Mesothelial cell of epicardium (in vitro differentiated cells): ENCODE results near the gene EIF6. TPM values are rescaled to one million over a fixed set of nuclear protein-coding genes. Genes with fewer than 3 reads are reported as not detected.

Experiments
- DNase-seq, 2 experiments: peaks; one replicate each; pipeline ENCODE4 v3.0.0; 2021; ENCODE audit warnings: low spot score in 2 of 2; ENCODE audit not compliant: unreplicated experiment in 2 of 2
- H3K27ac Mint-ChIP-seq: 2 replicates; pipeline ENCODE4 v1.8.0; 2021; ENCODE audit warnings: mixed read lengths
- H3K27me3 Mint-ChIP-seq: 2 replicates; pipeline ENCODE4 v1.8.0; 2021; ENCODE audit warnings: low read depth, mixed read lengths
- H3K36me3 Mint-ChIP-seq: 2 replicates; pipeline ENCODE4 v1.8.0; 2021; ENCODE audit warnings: mixed read lengths
- H3K4me1 Mint-ChIP-seq: 2 replicates; pipeline ENCODE4 v1.8.0; 2021; ENCODE audit warnings: mixed read lengths
- H3K4me3 Mint-ChIP-seq: 2 replicates; pipeline ENCODE4 v1.8.0; 2021; ENCODE audit warnings: mild to moderate bottlenecking, moderate library complexity, mixed read lengths
- H3K9me3 Mint-ChIP-seq: 2 replicates; pipeline ENCODE4 v1.8.0; 2021; ENCODE audit warnings: mixed read lengths
- CTCF ChIP-seq: fragments of 200-600 bp; sonication (generic); IDR thresholded peaks from one replicate; pipeline ENCODE4 v1.5.0; 2021; ENCODE audit warnings: antibody characterized with exemption; ENCODE audit not compliant: unreplicated experiment
- total RNA-seq: library from RNA; stranded (reverse); gene quantifications from 3 replicates; pipeline ENCODE4 v1.2.1, GENCODE V29; 2021

Gene EIF6
- total RNA-seq, 1 donor from 2014 or later = 107 TPM

GRCh38 chr20:35328095-35328685 is 43.6 kb upstream of the EIF6 start:
- H3K27ac Mint-ChIP-seq = no peak overlapping the region
- H3K36me3 Mint-ChIP-seq = no peaks in the 10 kb centered on the region
- no peaks in the 10 kb centered on the region for H3K27me3 Mint-ChIP-seq
- peaks cover 7% of the 10 kb centered on the region for H3K4me1 Mint-ChIP-seq
- no peak overlapping the region for H3K4me3 Mint-ChIP-seq
- TF ChIP-seq CTCF = no peak
- DNase-seq = no peak
- no peaks in the 10 kb centered on the region for H3K9me3 Mint-ChIP-seq

DNA sequence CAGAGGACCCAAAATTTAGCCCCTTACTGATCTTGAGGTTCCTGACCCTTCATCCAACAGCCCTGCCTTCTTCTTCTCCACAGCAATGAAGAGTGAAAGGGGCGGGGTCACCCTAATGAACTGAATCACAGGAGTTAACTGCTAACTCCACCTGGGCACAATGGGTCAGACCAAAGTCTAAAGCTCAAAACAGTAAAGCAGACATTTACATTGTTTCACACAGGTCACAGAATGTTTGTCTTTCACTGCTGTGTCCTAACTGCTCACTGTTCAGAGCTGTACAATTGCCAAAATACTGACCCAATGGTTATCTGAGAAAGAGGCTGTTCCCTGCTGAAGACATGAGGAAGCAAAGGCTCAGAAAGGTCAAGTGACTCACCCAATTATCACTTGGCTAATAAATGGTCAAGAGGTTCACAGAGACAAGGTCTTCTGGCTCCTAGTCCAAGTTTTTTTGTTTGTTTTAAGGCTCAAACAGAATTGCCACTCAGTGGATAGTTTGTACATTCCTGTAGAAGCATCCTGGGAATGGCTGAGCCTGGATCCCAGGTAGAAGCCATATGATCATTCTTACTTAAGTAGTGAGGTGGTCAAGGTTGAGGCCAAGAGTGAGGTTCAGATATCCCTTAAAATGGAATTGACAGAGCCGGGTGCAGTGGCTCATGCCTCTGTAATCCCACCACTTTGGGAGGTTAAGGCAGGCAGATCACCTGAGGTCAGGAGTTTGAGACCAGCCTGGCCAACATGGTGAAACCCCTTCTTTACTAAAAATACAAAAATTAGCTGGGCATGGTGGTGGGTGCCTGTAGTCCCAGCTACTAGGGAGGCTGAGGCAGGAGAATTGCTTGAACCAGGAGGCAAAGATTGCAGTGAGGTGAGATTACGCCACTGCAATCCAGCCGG is 42.8 kb upstream of the EIF6 start:
- DNase-seq = no peak
- Mint-ChIP-seq H3K36me3 (no peaks in the 10 kb centered on the region), H3K4me1 (peaks cover 7% of the 10 kb centered on the region), H3K9me3 (no peaks in the 10 kb centered on the region), H3K27ac (no peak overlapping the region), H3K27me3 (no peaks in the 10 kb centered on the region), H3K4me3 (no peak overlapping the region)
- no peak for TF ChIP-seq CTCF

DNA sequence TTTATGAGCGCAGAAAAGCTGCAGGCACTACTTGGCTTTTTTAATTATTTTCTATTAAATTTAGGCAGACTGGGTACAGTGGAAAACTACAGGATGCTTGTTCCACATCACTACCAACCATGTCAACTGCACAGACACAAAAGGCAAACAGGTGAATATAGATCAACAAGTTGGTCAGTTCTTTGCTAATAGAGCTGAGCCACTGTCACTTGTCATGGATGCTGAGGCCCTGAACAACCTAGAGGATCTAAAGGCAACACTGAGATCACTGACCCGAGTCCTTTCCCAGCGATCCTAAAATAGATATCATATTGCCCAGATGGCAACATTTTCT is 42.1 kb upstream of the EIF6 start:
- Mint-ChIP-seq H3K9me3 (no peaks in the 10 kb centered on the region), H3K27ac (no peak overlapping the region), H3K4me3 (no peak overlapping the region), H3K4me1 (peaks cover 7% of the 10 kb centered on the region), H3K36me3 (no peaks in the 10 kb centered on the region), H3K27me3 (no peaks in the 10 kb centered on the region)
- no peak for TF ChIP-seq CTCF
- DNase-seq = no peak

DNA sequence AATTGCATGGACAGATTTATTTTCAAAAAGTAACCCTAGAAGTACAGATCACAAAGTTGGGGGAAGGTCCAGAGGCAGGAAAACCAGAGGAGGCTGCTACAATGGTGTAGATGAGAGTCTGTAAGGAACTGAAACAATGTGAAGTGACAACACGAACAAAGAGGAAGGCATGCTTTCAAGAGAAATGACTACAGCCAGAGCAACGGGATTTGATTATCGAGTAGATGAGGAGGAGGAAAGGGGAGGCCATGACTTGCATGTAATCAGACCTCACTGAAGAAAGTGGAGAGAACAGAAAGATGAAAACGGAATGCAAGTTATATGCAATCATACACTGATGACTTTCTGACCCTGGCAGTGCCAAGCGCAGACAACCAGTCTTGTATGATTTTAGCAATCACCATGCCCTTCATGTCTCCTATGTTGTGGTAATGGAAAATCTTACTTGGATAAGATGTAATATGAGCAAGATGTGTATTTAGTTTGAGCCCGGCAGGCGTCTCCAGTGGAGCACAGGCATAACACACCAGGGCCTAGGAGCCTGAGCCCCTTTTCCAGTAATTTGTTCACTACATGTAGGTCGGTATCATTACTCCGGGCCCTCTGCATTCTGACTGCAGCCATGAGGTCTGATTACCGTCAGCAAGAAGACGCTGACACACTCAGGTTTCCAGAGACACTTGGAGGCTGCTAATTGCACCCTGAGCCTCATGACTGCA is 41.6 kb upstream of the EIF6 start:
- no peak for DNase-seq
- Mint-ChIP-seq H3K36me3 (no peaks in the 10 kb centered on the region), H3K4me3 (no peak overlapping the region), H3K4me1 (peaks cover 7% of the 10 kb centered on the region), H3K27me3 (no peaks in the 10 kb centered on the region), H3K9me3 (no peaks in the 10 kb centered on the region), H3K27ac (peak overlapping the region; percentile 63)
- TF ChIP-seq CTCF = no peak

DNA sequence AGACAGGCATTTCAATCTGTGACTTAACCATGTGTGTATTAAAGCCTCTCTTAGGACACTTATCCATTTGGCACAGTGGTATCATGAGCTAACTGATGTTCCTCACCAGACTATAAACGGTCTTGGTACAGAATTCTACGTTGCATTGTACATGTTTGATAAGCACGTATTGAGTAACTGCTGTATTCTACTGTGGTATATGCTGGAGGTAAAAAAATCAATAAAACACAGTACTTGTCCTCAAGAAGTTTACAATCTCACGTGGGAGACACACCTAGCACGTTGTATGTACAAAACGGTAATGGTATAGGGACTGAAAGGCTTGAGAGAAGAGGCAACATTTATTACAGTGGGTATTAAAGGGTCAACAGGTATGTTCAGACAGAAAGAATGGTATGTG is 40.8 kb upstream of the EIF6 start:
- peaks cover 14% of the 10 kb centered on the region for H3K4me1 Mint-ChIP-seq
- peaks cover 2% of the 10 kb centered on the region for H3K36me3 Mint-ChIP-seq
- no peaks in the 10 kb centered on the region for H3K27me3 Mint-ChIP-seq
- H3K27ac Mint-ChIP-seq = no peak overlapping the region
- no peak for DNase-seq
- H3K4me3 Mint-ChIP-seq = no peak overlapping the region
- no peaks in the 10 kb centered on the region for H3K9me3 Mint-ChIP-seq
- TF ChIP-seq CTCF = no peak
